OCI-LY3 (cell line): ENCODE results near the gene IMPACT.

Experiments used
- EZH2phosphoT487 ChIP-seq: fragments of 200-600 bp; shearing (Covaris generic); IDR thresholded peaks from 2 replicates; pipeline ENCODE4 v1.6.1; 2018; ENCODE audit warnings: antibody characterized with exemption, mixed run types, low read depth
- TF ChIP-seq, protein P1 (sequence below): fragments of 200-600, 300-600 bp; sonication (generic); IDR thresholded peaks from 2 replicates; pipeline ENCODE4 v1.5.1; 2014; ENCODE audit warnings: antibody characterized with exemption, low read length, low read depth

DNA sequence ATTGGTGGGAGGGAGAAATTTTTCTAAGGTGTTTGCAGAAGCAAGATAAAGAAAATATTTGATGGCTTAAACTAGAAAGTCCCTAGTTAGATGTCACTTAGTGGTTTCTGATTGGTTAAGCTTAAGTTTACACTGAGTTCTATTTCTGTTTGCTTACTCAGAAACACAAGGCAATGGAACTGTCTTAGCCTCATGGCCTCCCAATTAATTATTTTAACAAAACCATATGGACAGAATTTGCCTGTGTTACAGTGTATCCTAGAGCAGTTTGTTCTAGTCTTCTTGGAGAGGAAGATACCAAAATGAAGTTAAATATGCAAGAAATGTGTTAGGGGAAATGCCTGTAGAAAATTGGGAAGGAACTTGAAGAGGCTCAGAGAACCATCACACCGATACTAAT lies 4.6 kb upstream of the IMPACT start:
- TF ChIP-seq, protein P1, sequence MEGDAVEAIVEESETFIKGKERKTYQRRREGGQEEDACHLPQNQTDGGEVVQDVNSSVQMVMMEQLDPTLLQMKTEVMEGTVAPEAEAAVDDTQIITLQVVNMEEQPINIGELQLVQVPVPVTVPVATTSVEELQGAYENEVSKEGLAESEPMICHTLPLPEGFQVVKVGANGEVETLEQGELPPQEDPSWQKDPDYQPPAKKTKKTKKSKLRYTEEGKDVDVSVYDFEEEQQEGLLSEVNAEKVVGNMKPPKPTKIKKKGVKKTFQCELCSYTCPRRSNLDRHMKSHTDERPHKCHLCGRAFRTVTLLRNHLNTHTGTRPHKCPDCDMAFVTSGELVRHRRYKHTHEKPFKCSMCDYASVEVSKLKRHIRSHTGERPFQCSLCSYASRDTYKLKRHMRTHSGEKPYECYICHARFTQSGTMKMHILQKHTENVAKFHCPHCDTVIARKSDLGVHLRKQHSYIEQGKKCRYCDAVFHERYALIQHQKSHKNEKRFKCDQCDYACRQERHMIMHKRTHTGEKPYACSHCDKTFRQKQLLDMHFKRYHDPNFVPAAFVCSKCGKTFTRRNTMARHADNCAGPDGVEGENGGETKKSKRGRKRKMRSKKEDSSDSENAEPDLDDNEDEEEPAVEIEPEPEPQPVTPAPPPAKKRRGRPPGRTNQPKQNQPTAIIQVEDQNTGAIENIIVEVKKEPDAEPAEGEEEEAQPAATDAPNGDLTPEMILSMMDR: no peak
- TF ChIP-seq EZH2phosphoT487: no peak
